Right atrium auricular region (tissue), 2 donors: ENCODE measurements around the gene MN1. TPM values are rescaled to one million over a fixed set of nuclear protein-coding genes. Genes with fewer than 3 reads are reported as not detected.

Source experiments
- DNase-seq: peaks from one replicate; pipeline ENCODE4 v3.0.0-alpha.2; 2019; ENCODE audit warnings: low spot score
- H3K27ac ChIP-seq, 2 donors: fragments of 200-600 bp; sonication (generic); 1 replicate in 1 of 2; 2 replicates in 1 of 2; pipeline ENCODE4 v1.5.1; 2016 to 2019
- H3K27me3 ChIP-seq, 2 donors: fragments of 200-600 bp; sonication (generic); one replicate each; pipeline versions ENCODE4 v1.5.1 to v1.6.0; 2017 to 2019
- H3K36me3 ChIP-seq: fragments of 200-600 bp; sonication (generic); one replicate; pipeline ENCODE4 v1.5.1; 2016
- H3K4me1 ChIP-seq, 2 donors: fragments of 200-600 bp; sonication (generic); one replicate each; pipeline versions ENCODE4 v1.5.1 to v1.6.0; 2017 to 2019
- H3K4me3 ChIP-seq, 2 donors: fragments of 200-600 bp; sonication (generic); 1 replicate in 1 of 2; 2 replicates in 1 of 2; pipeline ENCODE4 v1.5.1; 2017 to 2019; ENCODE audit warnings: mild to moderate bottlenecking in 1 of 2, moderate library complexity in 1 of 2
- H3K9me3 ChIP-seq, 2 donors: fragments of 200-600 bp; sonication (generic); one replicate each; pipeline ENCODE4 v1.5.1; 2019
- total RNA-seq, 2 donors: library from RNA; depleted of rRNA; stranded (reverse); fragments of >200 nt; gene quantifications; one replicate each; pipeline ENCODE4 v1.1.0, GENCODE V29; 2016
- TF ChIP-seq, protein P1 (sequence below), 2 donors: fragments of 200-600 bp; sonication (generic); IDR thresholded peaks; one replicate each; pipeline ENCODE4 v1.5.1; 2019; ENCODE audit warnings: antibody characterized with exemption in 2 of 2

MN1 gene
- total RNA-seq, 2 donors from 2014 or later: 13.0 to 14.3 TPM

DNA sequence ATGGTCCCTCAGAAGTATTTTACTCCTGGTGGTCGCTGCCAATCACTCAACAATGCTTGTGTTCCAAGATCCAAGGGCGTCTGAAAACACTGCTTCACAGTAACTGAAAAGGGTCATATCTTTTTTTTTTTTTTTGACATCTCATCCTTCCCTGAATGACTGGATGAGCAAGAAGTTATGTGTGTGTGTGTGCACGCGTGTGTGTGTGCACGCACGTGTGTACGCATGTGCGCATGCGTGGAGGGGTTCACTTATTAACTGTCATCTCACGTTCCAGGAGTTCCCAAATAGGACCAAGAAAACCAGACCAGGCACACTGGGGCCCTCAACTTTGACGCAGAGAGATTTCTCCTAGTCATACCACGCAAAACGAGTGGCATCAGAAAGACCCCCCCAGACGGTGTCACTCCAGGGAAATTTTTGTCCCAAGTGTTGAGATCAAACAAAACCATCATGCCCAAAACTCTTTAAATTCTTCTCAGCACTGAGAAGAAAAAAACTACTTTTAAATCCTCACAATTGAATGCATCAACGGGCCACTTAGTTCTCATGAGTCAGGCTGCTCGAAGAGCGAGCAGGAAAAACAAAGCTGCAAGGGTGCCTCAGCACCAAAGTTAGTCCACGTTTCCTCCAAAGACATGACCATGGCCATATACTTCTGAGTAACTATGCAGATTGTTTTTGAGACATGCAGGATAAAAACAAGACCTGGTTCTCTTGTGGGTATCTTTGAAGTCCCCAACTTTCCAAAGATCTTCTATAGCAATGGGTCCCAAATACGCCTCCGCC, 12.9 kb downstream of the MN1 start:
- TF ChIP-seq, protein P1, sequence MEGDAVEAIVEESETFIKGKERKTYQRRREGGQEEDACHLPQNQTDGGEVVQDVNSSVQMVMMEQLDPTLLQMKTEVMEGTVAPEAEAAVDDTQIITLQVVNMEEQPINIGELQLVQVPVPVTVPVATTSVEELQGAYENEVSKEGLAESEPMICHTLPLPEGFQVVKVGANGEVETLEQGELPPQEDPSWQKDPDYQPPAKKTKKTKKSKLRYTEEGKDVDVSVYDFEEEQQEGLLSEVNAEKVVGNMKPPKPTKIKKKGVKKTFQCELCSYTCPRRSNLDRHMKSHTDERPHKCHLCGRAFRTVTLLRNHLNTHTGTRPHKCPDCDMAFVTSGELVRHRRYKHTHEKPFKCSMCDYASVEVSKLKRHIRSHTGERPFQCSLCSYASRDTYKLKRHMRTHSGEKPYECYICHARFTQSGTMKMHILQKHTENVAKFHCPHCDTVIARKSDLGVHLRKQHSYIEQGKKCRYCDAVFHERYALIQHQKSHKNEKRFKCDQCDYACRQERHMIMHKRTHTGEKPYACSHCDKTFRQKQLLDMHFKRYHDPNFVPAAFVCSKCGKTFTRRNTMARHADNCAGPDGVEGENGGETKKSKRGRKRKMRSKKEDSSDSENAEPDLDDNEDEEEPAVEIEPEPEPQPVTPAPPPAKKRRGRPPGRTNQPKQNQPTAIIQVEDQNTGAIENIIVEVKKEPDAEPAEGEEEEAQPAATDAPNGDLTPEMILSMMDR (IDR thresholded peaks at IDR 0.05): no peak
- no peak for DNase-seq
- Histone ChIP-seq H3K36me3 (no peaks in the 10 kb centered on the region), H3K27me3 (no peaks in the 10 kb centered on the region), H3K4me3 (no peak overlapping the region), H3K4me1 (peaks cover 0 to 35% of the 10 kb centered on the region in 2 donors), H3K27ac (peak overlapping the region; percentile 71 to 93), H3K9me3 (no peaks in the 10 kb centered on the region)

DNA sequence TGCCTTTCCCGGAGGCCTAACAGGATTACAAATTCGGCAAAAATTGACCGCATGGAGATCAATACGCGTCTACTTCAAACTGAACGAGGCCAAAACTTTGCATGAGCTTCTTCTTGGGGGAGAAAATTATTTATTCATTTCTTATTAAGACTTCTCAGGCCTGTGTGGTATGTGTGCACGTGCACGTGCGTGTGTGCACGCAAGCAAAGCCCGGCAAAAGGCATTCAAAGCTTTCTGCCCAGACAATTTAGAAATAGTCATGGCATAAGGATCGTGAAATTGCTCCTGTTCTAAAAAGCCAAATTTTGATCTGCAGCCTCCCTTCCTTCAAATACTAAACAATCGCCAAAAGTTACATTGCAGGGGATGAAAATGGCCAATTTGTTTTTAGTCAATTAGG, 14.6 kb downstream of the MN1 start:
- Histone ChIP-seq H3K27ac (peak overlapping the region; percentile 69 to 70), H3K4me3 (no peak overlapping the region), H3K9me3 (no peaks in the 10 kb centered on the region), H3K4me1 (peaks cover 0 to 37% of the 10 kb centered on the region in 2 donors), H3K27me3 (no peaks in the 10 kb centered on the region), H3K36me3 (no peaks in the 10 kb centered on the region)
- no peak for DNase-seq
- TF ChIP-seq, protein P1 (IDR thresholded peaks at IDR 0.05): no peak

DNA sequence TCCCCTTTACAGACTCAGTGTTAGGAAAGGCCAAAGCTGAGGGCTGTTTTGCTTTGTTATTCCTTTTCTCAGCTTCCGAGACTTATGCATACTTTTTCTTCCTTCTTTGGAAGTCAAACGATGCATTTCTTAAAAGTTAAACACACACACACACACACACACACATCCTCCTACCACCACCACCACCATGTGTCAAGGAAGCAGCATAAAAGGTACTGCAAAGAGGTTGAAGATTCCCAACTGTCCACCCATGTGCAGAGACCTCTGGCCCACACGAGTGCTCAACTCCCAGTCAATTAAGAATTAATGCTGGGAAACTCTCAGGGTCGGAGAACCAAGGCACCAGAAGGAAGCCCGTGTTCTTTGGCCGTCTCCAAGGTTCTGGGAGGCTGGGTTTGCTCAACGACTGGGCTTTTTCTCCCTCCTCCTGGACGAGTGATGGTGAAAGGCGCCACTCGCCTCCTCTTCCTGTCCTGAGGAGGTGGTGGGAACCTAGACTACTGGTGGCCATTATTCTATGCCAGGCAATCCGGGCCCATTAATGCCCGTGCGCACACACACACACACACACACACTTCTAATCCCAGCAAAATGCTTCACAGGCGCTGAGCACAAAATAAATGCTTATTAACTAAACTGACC, 15.1 kb downstream of the MN1 start:
- Histone ChIP-seq H3K9me3 (no peaks in the 10 kb centered on the region), H3K36me3 (no peaks in the 10 kb centered on the region), H3K4me3 (no peak overlapping the region), H3K4me1 (peaks cover 0 to 34% of the 10 kb centered on the region in 2 donors), H3K27ac (peak overlapping the region; percentile 69 to 70), H3K27me3 (no peaks in the 10 kb centered on the region)
- DNase-seq: no peak
- TF ChIP-seq, protein P1 (IDR thresholded peaks at IDR 0.05): no peak

DNA sequence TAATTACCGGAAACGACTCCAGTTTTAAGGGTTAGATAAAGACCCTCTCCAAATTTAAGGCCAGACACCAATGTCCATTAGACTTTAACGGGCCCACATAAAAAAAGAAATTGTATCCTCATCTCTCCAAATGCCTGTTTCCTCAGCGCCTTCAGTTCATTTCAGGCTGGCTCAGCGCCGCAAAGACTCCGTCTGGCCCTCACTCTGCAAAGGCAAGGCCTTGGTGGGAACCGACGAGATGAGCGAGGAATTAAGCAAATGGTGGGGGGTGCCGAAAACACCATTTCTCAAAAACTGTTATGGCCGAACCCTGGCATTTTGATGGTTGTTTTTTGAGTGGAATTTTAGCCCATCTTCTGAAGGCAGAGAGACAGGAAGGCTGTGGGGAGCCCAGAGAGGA, 15.7 kb downstream of the MN1 start:
- peaks cover 0 to 29% of the 10 kb centered on the region in 2 donors for H3K4me1 ChIP-seq
- H3K4me3 ChIP-seq: no peak overlapping the region

DNA sequence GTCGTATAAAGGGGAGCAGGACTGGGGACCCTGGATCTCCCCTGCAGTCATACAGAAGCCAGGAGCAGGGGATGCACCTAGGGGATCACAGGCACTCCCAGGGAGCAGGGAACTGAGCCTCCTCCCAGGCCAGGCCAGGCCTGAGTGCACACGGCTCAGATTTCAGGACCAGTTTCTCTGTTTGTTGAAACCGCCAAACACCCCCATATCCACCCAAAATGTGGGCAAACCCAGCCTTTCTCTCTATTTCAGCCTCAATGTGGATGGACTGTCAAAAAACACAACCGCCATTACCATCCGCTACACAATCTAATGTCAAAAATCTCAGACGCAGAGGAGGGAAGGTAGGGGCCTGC, 17.5 kb downstream of the MN1 start:
- no peak for DNase-seq
- TF ChIP-seq, protein P1 (IDR thresholded peaks at IDR 0.05): no peak
- Histone ChIP-seq H3K36me3 (no peaks in the 10 kb centered on the region), H3K4me1 (peaks cover 0 to 38% of the 10 kb centered on the region in 2 donors), H3K27me3 (no peaks in the 10 kb centered on the region), H3K4me3 (no peak overlapping the region), H3K9me3 (peaks cover 0 to 7% of the 10 kb centered on the region in 2 donors), H3K27ac (peak overlapping the region; percentile 69 to 70)

More for the DNA sequence above, 15.7 kb downstream of the MN1 start:
- Histone ChIP-seq H3K27me3 (no peaks in the 10 kb centered on the region), H3K27ac (peak overlapping the region; percentile 69 to 70), H3K9me3 (peaks cover 0 to 3% of the 10 kb centered on the region in 2 donors), H3K36me3 (no peaks in the 10 kb centered on the region)
- no peak for DNase-seq
- TF ChIP-seq, protein P1 (IDR thresholded peaks at IDR 0.05): no peak
